Naive B cell (primary cell): ENCODE data around the gene ADGRG2. TPM values are rescaled to one million over a fixed set of nuclear protein-coding genes. Genes with fewer than 3 reads are reported as not detected.

ENCODE experiments used
- ATAC-seq, 2 donors: fragments of 150-1000 bp; cut with Tn5 transposase; 2 replicates each; pipeline ENCODE4 v1.10.0; 2021; ENCODE audit warnings: low read depth in 2 of 2, mild to moderate bottlenecking in 2 of 2, moderate library complexity in 2 of 2
- DNase-seq: peaks from one replicate; pipeline ENCODE4 v3.0.0; 2022
- H3K27ac Mint-ChIP-seq, 6 donors: one replicate each; pipeline ENCODE4 v1.8.0; 2020 to 2022; ENCODE audit warnings: mild to moderate bottlenecking in 6 of 6, mixed read lengths in 6 of 6, moderate library complexity in 5 of 6, inconsistent platforms in 2 of 6
- H3K27me3 Mint-ChIP-seq, 3 donors: one replicate each; pipeline ENCODE4 v1.8.0; 2021 to 2022; ENCODE audit warnings: mixed read lengths in 3 of 3, mild to moderate bottlenecking in 1 of 3
- H3K36me3 Mint-ChIP-seq, 2 donors: one replicate each; pipeline ENCODE4 v1.8.0; 2020 to 2022; ENCODE audit warnings: mixed read lengths in 2 of 2, inconsistent platforms in 1 of 2, mild to moderate bottlenecking in 1 of 2
- H3K4me1 Mint-ChIP-seq, 3 donors: one replicate each; pipeline ENCODE4 v1.8.0; 2020 to 2022; ENCODE audit warnings: mixed read lengths in 3 of 3, inconsistent platforms in 1 of 3, mild to moderate bottlenecking in 1 of 3, moderate library complexity in 1 of 3
- H3K4me3 Mint-ChIP-seq, 8 donors: one replicate each; pipeline ENCODE4 v1.8.0; 2020 to 2022; ENCODE audit warnings: mild to moderate bottlenecking in 8 of 8, mixed read lengths in 8 of 8, moderate library complexity in 8 of 8, inconsistent platforms in 2 of 8
- H3K9me3 Mint-ChIP-seq, 7 donors: one replicate each; pipeline ENCODE4 v1.8.0; 2020 to 2022; ENCODE audit warnings: mixed read lengths in 7 of 7, mild to moderate bottlenecking in 5 of 7, inconsistent platforms in 2 of 7, moderate library complexity in 1 of 7
- polyA plus RNA-seq, 6 donors: library from polyadenylated mRNA; unstranded; fragments of 300-500 nt; fragmentation: Illumina TruSeq; gene quantifications; one replicate each; pipeline ENCODE4 v1.2.3, GENCODE V29; 2021; ENCODE audit warnings: low read depth in 6 of 6

Gene ADGRG2
- polyA plus RNA-seq, 6 donors from 2014 or later, result 0.08 TPM; not detected in 5

- H3K36me3 Mint-ChIP-seq, result peaks cover 5 to 17% of the 10 kb centered on the region in 2 donors
- H3K9me3 Mint-ChIP-seq, result peaks cover 0 to 2% (median 0%) of the 10 kb centered on the region in 7 donors
- DNase-seq (no peak), ATAC-seq (no peak)
- no peaks in the 10 kb centered on the region for H3K27me3 Mint-ChIP-seq
- H3K27ac Mint-ChIP-seq, result peak overlapping the region in 1 of 6 donors; percentile 30
- H3K4me3 Mint-ChIP-seq, result no peak overlapping the region
- H3K4me1 Mint-ChIP-seq, result no peaks in the 10 kb centered on the region
Measured at GRCh38 chrX:18951032-18951431, 171.2 kb downstream of the ADGRG2 start.

DNA sequence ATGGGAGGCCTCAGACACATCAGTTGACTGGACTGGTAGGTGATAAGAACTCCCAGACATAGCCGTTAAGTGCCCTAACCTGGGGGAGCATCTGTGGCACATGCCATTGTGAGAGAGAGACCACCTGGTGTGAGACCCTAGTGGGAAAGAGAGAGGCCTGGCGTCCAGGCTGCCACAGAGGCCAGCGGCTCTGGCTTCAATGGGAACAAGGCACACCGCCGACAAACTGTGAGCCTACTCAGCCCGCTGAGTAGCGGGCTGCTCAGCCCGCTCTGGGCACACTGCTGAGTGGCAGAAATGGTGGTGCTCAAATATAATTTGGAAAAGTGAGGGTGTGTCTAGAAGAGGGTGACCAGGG is 172.3 kb downstream of the ADGRG2 start:
- Mint-ChIP-seq H3K9me3 (peaks cover 0 to 2% (median 0%) of the 10 kb centered on the region in 7 donors), H3K27ac (no peak overlapping the region), H3K36me3 (peaks cover 5 to 17% of the 10 kb centered on the region in 2 donors)

DNA sequence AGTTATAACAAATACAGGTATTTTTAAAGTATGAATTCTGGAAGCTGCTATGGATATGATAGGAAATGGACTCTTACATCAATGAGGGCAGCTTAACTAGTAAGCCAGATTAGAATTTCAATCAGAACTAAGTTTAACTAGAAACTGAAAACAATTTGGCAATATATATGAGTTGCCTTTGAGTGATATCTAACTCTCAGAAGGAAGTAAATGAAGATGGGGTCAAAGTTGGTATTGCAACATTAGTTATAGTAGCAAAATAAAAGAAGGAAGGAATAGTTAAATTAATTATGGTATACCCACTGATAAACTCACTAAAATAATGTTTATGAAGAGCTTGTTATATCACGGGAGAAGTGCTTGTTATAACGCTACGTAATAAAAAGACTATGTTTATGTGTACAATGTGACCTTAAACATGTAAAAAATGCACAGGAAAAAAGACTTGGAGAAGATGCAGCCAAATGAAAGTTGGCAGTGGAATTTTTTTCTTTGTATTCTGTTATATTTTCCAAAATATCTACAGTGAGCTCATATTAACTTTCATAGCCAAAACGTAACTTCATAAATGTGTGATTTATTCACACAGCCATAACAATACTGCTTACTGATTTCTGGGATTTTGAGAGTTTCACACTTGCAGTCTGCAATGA is 172.9 kb downstream of the ADGRG2 start:
- Mint-ChIP-seq H3K4me3 (no peak overlapping the region), H3K9me3 (peaks cover 0 to 2% (median 0%) of the 10 kb centered on the region in 7 donors), H3K27me3 (no peaks in the 10 kb centered on the region), H3K4me1 (no peaks in the 10 kb centered on the region), H3K36me3 (peaks cover 5 to 17% of the 10 kb centered on the region in 2 donors), H3K27ac (no peak overlapping the region)
- ATAC-seq (no peak), DNase-seq (no peak)

More for the DNA sequence above, 172.3 kb downstream of the ADGRG2 start:
- Mint-ChIP-seq H3K4me1 (no peaks in the 10 kb centered on the region), H3K27me3 (no peaks in the 10 kb centered on the region), H3K4me3 (no peak overlapping the region)
- no peak for DNase-seq
- no peak for ATAC-seq

- no peaks in the 10 kb centered on the region for H3K27me3 Mint-ChIP-seq
- H3K9me3 Mint-ChIP-seq, result peaks cover 0 to 4% (median 0%) of the 10 kb centered on the region in 7 donors
- H3K36me3 Mint-ChIP-seq, result peaks cover 5 to 20% of the 10 kb centered on the region in 2 donors
- no peak overlapping the region for H3K27ac Mint-ChIP-seq
- no peaks in the 10 kb centered on the region for H3K4me1 Mint-ChIP-seq
- no peak for ATAC-seq
- no peak overlapping the region for H3K4me3 Mint-ChIP-seq
- DNase-seq, result no peak
Measured at GRCh38 chrX:18946611-18947010, 175.7 kb downstream of the ADGRG2 start.

GRCh38 chrX:18946157-18946556 is 176.1 kb downstream of the ADGRG2 start:
- H3K27me3 Mint-ChIP-seq, result no peaks in the 10 kb centered on the region
- H3K4me1 Mint-ChIP-seq, result no peaks in the 10 kb centered on the region
- H3K4me3 Mint-ChIP-seq, result no peak overlapping the region
- peaks cover 5 to 22% of the 10 kb centered on the region in 2 donors for H3K36me3 Mint-ChIP-seq
- H3K9me3 Mint-ChIP-seq, result peaks cover 0 to 4% (median 0%) of the 10 kb centered on the region in 7 donors
- ATAC-seq, result no peak
- H3K27ac Mint-ChIP-seq, result peak overlapping the region in 1 of 6 donors; percentile 80
- no peak for DNase-seq

- H3K27ac Mint-ChIP-seq, result no peak overlapping the region
- no peaks in the 10 kb centered on the region for H3K27me3 Mint-ChIP-seq
- H3K4me1 Mint-ChIP-seq, result no peaks in the 10 kb centered on the region
- no peak overlapping the region for H3K4me3 Mint-ChIP-seq
- H3K9me3 Mint-ChIP-seq, result peaks cover 0 to 4% (median 0%) of the 10 kb centered on the region in 7 donors
- H3K36me3 Mint-ChIP-seq, result peaks cover 5 to 22% of the 10 kb centered on the region in 2 donors
- DNase-seq (no peak), ATAC-seq (no peak)
Measured at GRCh38 chrX:18945483-18945882, 176.8 kb downstream of the ADGRG2 start.

DNA sequence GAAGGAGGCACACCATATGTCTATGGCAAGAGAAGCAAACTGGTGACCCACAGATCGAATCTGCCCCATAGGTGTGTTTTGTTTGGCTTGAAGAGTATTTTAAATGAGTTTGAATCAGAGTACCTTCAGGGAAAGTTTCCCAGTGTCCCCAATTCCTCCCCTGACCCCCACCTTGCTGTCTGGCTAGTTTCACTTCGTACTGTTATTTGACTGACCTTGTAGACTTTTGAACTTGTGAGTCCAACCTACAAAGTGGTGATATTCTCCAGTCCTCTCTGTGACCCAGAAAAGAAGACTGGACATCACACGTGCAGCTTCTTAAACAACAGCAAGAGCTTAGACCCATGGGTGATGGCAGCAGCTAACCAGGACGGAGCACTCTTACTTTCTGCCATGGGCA is 177.8 kb downstream of the ADGRG2 start:
- Mint-ChIP-seq H3K9me3 (peaks cover 0 to 4% (median 0%) of the 10 kb centered on the region in 7 donors), H3K36me3 (peaks cover 5 to 16% of the 10 kb centered on the region in 2 donors), H3K4me3 (no peak overlapping the region), H3K27me3 (no peaks in the 10 kb centered on the region), H3K4me1 (no peaks in the 10 kb centered on the region), H3K27ac (peak overlapping the region in 1 of 6 donors; percentile 44)
- ATAC-seq (no peak), DNase-seq (no peak)

DNA sequence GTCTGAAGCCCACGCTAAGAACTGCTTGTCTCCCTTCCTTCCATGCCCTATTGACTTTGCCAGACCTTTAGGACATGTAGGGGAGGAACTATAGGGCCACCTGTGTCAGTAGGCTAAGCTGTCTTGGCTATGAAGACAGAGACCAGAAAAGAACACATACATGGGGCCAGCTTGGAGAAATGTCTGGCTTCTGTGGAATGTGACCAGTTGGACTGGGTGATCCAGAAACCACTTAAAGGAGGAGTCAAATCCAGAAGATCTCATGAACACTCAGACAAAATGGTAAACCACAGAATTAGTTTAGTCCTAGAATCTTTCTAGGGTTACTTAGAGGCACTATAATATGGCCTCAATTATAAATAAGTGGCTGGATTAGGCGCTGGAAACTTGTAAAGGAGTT is 180.4 kb downstream of the ADGRG2 start:
- Mint-ChIP-seq H3K27me3 (no peaks in the 10 kb centered on the region), H3K4me1 (no peaks in the 10 kb centered on the region), H3K4me3 (no peak overlapping the region), H3K27ac (no peak overlapping the region), H3K9me3 (peaks cover 0 to 4% (median 0%) of the 10 kb centered on the region in 7 donors), H3K36me3 (peaks cover 0 to 5% of the 10 kb centered on the region in 2 donors)
- ATAC-seq, result no peak
- no peak for DNase-seq

Other genes with a start within 250 kb of the ADGRG2 start
- 10 to 100 TPM in 2 of 6 donors, 1 to 10 TPM in 4; 7.7 to 14.5 (median 9.4) TPM for gene PHKA2, start 138.4 kb downstream of the ADGRG2 start, polyA plus RNA-seq
- 10 to 100 TPM; 45.1 to 83.7 (median 61.7) TPM for gene PDHA1, start 221.5 kb upstream of the ADGRG2 start, polyA plus RNA-seq